Upper lobe of left lung (tissue), 4 donors: ENCODE data around the gene PPFIA2.

Source experiments
- EP300 ChIP-seq, 4 donors: sonication (generic); formaldehyde crosslinking; IDR thresholded peaks; one replicate each; pipeline ENCODE4 v1.5.1; 2017; ENCODE audit warnings: antibody characterized with exemption in 4 of 4, control low read depth in 2 of 4
- POLR2AphosphoS5 ChIP-seq, 2 donors: sonication (generic); formaldehyde crosslinking; IDR thresholded peaks; one replicate each; pipeline ENCODE4 v1.5.1; 2017; ENCODE audit warnings: antibody characterized with exemption in 2 of 2
- TF ChIP-seq, protein P1 (sequence below), 6 experiments: fragments of 450-650 bp in 4 of 6; fragments of 200-600 bp in 2 of 6; sonication (generic) in 2 of 6; IDR thresholded peaks; one replicate each; pipeline ENCODE4 v1.5.1; 2016 to 2019; ENCODE audit warnings: antibody characterized with exemption in 6 of 6

DNA sequence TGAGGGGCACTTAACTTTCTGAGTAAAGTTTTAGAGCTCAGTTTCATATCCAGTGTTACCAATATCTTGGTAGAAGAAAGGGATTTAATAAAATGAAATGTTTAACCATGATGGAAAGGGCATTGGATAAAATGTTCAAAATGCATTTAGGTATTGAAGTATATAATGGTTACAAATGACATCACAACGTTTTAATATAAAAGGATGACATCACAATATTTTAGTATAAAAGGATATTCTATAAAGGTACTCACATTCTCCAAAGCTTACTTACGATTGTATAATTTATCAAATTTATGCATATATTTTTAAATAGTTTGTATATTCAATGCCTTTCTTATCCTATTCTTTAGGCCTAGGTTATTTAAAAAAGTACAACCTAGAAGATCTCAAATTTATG lies 226.1 kb downstream of the PPFIA2 start:
- TF ChIP-seq, protein P1, sequence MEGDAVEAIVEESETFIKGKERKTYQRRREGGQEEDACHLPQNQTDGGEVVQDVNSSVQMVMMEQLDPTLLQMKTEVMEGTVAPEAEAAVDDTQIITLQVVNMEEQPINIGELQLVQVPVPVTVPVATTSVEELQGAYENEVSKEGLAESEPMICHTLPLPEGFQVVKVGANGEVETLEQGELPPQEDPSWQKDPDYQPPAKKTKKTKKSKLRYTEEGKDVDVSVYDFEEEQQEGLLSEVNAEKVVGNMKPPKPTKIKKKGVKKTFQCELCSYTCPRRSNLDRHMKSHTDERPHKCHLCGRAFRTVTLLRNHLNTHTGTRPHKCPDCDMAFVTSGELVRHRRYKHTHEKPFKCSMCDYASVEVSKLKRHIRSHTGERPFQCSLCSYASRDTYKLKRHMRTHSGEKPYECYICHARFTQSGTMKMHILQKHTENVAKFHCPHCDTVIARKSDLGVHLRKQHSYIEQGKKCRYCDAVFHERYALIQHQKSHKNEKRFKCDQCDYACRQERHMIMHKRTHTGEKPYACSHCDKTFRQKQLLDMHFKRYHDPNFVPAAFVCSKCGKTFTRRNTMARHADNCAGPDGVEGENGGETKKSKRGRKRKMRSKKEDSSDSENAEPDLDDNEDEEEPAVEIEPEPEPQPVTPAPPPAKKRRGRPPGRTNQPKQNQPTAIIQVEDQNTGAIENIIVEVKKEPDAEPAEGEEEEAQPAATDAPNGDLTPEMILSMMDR (IDR thresholded peaks at IDR 0.05): no peak
- TF ChIP-seq POLR2AphosphoS5 (IDR thresholded peaks at IDR 0.05) (no peak), EP300 (IDR thresholded peaks at IDR 0.05) (no peak)
